ENCODE measurements around the gene BIRC3.
"Not testable (repeated sequence)": the region's sequence is repeated elsewhere in the genome, so short reads cannot be mapped to it uniquely, and the experiment has no call there.

BIRC3 gene

GRCh38 chr11:102296757-102297156 is 20.5 kb upstream of the BIRC3 start:
- not testable (repeated sequence) for DNase-seq

- DNase-seq = peak in 2 of 4 experiments; percentile 38 to 47
These were observed 16.4 kb upstream of the BIRC3 start for GRCh38 chr11:102300837-102301236.

GRCh38 chr11:102302241-102302640 is 15.0 kb upstream of the BIRC3 start:
- no peak for DNase-seq

- DNase-seq = no peak
These were observed 12.6 kb upstream of the BIRC3 start for GRCh38 chr11:102304686-102305085.

- no peak for DNase-seq
These were observed 11.8 kb upstream of the BIRC3 start for GRCh38 chr11:102305352-102306047.

GRCh38 chr11:102306048-102306597 is 11.2 kb upstream of the BIRC3 start:
- no peak for DNase-seq

- DNase-seq = peak in 1 of 4 experiments; percentile 9
These were observed 10.2 kb upstream of the BIRC3 start for GRCh38 chr11:102306817-102307726.

- no peak for DNase-seq
These were observed 9.6 kb upstream of the BIRC3 start for GRCh38 chr11:102307727-102308038.

GRCh38 chr11:102309621-102310541 is 7.4 kb upstream of the BIRC3 start:
- DNase-seq = no peak

GRCh38 chr11:102312667-102313066 is 4.6 kb upstream of the BIRC3 start:
- no peak for DNase-seq

- no peak for DNase-seq
These were observed 3.9 kb upstream of the BIRC3 start for GRCh38 chr11:102313238-102313940.

- DNase-seq = no peak
These were observed 2.5 kb upstream of the BIRC3 start for GRCh38 chr11:102314784-102315183.

GRCh38 chr11:102316346-102316904 is 859 bp upstream of the BIRC3 start:
- no peak for DNase-seq

- no peak for DNase-seq
These were observed 452 bp downstream of the BIRC3 start for GRCh38 chr11:102317768-102318103.

GRCh38 chr11:102318469-102318868 is 1.2 kb downstream of the BIRC3 start:
- DNase-seq = peak in 1 of 4 experiments; percentile 36

- DNase-seq = no peak
These were observed 2.3 kb downstream of the BIRC3 start for GRCh38 chr11:102319544-102319943.

- no peak for DNase-seq
These were observed 2.9 kb downstream of the BIRC3 start for GRCh38 chr11:102320188-102320587.

- no peak for DNase-seq
These were observed 3.4 kb downstream of the BIRC3 start for GRCh38 chr11:102320679-102321078.

- DNase-seq = no peak
These were observed 5.3 kb downstream of the BIRC3 start for GRCh38 chr11:102322560-102322959.

GRCh38 chr11:102323542-102324251 is 6.4 kb downstream of the BIRC3 start:
- DNase-seq = no peak

- no peak for DNase-seq
These were observed 7.8 kb downstream of the BIRC3 start for GRCh38 chr11:102325088-102325487.
